ENCODE data around the gene REP15.

REP15 gene

DNA sequence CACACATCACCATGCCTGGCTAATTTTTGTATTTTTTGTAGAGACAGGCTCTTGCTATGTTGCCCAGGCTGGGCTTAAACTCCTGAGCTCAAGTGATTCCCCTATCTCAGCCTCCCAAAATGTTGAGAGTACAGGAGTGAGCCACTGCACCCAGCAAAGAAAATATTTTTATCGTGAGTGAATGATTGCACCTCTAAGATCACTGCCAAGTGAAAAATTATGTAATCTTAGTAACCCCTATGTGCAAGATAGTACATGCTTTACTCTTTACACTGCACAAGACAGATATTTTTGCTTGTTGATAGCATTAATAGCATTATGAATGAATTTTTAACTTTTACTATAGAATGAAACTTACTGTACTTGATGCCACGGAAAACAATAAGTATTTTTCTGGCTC is 11.0 kb downstream of the REP15 start:
- TF ChIP-seq, protein P1, sequence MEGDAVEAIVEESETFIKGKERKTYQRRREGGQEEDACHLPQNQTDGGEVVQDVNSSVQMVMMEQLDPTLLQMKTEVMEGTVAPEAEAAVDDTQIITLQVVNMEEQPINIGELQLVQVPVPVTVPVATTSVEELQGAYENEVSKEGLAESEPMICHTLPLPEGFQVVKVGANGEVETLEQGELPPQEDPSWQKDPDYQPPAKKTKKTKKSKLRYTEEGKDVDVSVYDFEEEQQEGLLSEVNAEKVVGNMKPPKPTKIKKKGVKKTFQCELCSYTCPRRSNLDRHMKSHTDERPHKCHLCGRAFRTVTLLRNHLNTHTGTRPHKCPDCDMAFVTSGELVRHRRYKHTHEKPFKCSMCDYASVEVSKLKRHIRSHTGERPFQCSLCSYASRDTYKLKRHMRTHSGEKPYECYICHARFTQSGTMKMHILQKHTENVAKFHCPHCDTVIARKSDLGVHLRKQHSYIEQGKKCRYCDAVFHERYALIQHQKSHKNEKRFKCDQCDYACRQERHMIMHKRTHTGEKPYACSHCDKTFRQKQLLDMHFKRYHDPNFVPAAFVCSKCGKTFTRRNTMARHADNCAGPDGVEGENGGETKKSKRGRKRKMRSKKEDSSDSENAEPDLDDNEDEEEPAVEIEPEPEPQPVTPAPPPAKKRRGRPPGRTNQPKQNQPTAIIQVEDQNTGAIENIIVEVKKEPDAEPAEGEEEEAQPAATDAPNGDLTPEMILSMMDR (conservative IDR thresholded peaks at IDR 0.05; ENCODE audit: low read depth, low read length) = no peak
- Histone ChIP-seq H3K27ac (no peak overlapping the region), H3K79me2 (ENCODE audit: insufficient read depth, low read depth) (peaks cover 16% of the 10 kb centered on the region), H2AFZ (ENCODE audit: low read depth) (no peak overlapping the region), H3K36me3 (ENCODE audit: insufficient read depth) (no peaks in the 10 kb centered on the region), H3K4me1 (ENCODE audit: low read depth, poor library complexity, severe bottlenecking) (peaks cover 20% of the 10 kb centered on the region), H3K27me3 (ENCODE audit: insufficient read depth, low read depth) (no peaks in the 10 kb centered on the region), H3K9ac (no peak overlapping the region), H3K4me2 (no peak overlapping the region), H3K4me3 (IDR thresholded peaks at IDR 0.05; ENCODE audit: insufficient read depth, low read depth, low read length) (no peak overlapping the region), H4K20me1 (ENCODE audit: insufficient read depth) (no peaks in the 10 kb centered on the region)

DNA sequence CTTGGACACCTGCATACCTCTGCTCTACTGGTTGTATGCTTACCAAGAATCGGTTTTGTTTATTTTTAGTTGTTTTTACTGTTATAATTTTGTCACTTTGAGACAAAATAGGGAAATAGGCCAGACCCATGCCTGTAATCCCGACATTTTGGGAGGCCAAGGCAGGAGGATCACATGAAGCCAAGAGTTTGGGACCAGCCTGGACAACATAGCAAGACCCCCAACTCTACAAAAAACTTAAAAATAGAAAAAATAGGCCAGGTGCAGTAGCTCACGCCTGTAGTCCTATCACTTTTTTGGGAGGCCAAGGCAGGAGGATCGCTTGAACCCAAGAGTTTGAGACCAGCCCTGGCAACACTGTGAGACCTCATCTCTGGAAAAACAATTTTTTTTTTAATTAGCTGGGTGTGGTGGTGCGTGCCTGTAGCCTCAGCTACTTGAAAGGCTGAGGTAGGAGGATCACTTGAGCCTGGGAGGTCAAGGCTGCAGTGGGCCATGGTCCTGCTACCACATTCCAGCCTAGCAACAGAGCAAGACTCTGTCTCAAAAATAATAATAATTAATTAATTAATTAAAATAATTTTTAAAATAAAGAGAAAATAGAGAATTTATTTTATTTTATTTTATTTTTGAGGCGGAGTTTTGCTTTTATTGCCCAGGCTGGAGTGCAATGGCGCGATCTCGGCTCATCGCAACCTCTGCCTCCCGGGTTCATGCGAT is 13.1 kb downstream of the REP15 start:
- Histone ChIP-seq H3K27me3 (ENCODE audit: insufficient read depth, low read depth) (no peaks in the 10 kb centered on the region), H3K4me1 (ENCODE audit: low read depth, poor library complexity, severe bottlenecking) (peaks cover 23% of the 10 kb centered on the region), H4K20me1 (ENCODE audit: insufficient read depth) (no peaks in the 10 kb centered on the region), H3K27ac (no peak overlapping the region), H3K79me2 (ENCODE audit: insufficient read depth, low read depth) (peaks cover 32% of the 10 kb centered on the region), H3K36me3 (ENCODE audit: insufficient read depth) (no peaks in the 10 kb centered on the region), H2AFZ (ENCODE audit: low read depth) (peak overlapping the region; percentile 90; the same call in 1 of the 2 replicates), H3K4me2 (no peak overlapping the region), H3K4me3 (IDR thresholded peaks at IDR 0.05; ENCODE audit: insufficient read depth, low read depth, low read length) (no peak overlapping the region), H3K9ac (no peak overlapping the region)
- TF ChIP-seq, protein P1 (conservative IDR thresholded peaks at IDR 0.05; ENCODE audit: low read depth, low read length) = no peak

DNA sequence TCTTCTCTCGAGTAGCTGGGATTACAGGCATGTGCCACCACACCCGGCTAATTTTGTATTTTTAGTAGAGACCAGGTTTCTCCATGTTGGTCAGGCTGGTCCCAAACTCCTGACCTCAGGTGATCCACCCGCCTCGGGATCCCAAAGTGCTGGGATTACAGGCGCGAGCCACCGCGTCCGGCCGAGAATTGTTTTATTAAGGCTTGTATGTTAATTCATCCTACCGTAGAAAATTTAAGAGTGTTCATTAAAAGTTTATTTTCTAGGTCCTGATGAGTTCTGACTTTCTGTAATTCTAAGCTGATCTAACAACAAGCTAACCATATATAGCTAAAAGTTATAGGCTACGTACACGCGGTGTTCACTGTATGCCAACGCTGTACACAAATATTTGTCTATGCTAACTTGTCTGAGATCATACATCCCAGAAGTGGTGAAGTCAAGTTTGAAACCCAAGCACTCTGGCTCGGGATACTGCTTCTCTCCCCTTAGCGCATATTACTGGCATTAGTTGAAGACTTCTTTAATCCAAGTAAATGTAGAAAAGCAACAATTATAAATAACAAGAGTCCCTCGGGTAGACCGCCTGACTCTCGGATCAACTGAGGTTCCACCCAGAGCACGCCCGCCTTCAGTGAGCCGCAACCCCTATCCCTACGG is 13.8 kb downstream of the REP15 start:
- H3K27ac ChIP-seq = peak overlapping the region; percentile 84; the same call in 1 of the 2 replicates

DNA sequence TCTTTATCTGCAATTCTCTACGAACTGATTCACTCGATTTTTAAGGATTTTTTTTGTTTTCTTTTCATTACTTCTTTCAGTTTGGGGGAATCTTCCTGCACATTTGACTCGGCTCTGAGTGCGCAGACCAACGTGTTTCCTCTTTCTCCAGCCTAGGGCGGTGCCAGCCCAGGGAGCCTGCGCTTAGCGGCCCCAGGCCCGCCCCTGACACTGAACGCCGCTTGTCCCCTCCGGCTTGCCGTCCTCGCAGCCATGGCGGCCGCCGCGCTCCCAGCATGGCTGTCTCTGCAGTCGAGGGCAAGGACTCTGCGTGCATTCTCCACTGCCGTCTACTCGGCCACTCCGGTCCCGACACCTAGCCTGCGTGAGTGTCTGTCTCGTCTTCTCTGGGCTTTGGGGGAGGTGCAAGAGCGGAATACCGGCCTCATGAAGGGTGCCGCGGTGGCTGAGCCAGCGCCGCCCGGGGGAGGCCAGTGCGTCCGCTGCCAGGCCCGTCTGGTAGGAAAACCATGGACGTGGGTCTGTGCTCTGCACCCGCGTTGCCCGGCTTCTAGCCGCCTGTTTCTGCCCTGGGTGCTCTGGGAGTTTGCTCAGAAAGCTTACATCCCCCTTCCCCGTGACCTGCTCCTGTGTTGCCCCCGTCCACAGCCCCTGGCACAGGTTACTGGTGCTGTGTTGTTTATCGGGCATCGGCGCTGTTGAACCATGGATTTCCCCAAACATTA is 14.5 kb downstream of the REP15 start, which contains the start of gene MRPS35:
MRPS35 (plus strand) TSS at position 241 of the 725 bp plus-strand sequence; CDS start at position 253, 12 bp downstream.
- H3K4me3 ChIP-seq (IDR thresholded peaks at IDR 0.05; ENCODE audit: insufficient read depth, low read depth, low read length) = peak within 1 kb of the TSS; percentile 47
- TF ChIP-seq, protein P1 (conservative IDR thresholded peaks at IDR 0.05; ENCODE audit: low read depth, low read length) = no peak
- H3K36me3 ChIP-seq (ENCODE audit: insufficient read depth) = no peaks in the 10 kb centered on the region
- H3K4me2 ChIP-seq = peak within 1 kb of the TSS; percentile 81
- peak within 1 kb of the TSS; percentile 83 for H3K9ac ChIP-seq
- H2AFZ ChIP-seq (ENCODE audit: low read depth) = peak within 1 kb of the TSS; percentile 90
- peaks cover 37% of the 10 kb centered on the region for H3K79me2 ChIP-seq (ENCODE audit: insufficient read depth, low read depth)
- no peaks in the 10 kb centered on the region for H4K20me1 ChIP-seq (ENCODE audit: insufficient read depth)
- H3K27me3 ChIP-seq (ENCODE audit: insufficient read depth, low read depth) = no peaks in the 10 kb centered on the region
- H3K4me1 ChIP-seq (ENCODE audit: low read depth, poor library complexity, severe bottlenecking) = peaks cover 20% of the 10 kb centered on the region
- H3K27ac ChIP-seq = peak within 1 kb of the TSS; percentile 84

More for the DNA sequence above, 13.8 kb downstream of the REP15 start:
- Histone ChIP-seq H3K27me3 (ENCODE audit: insufficient read depth, low read depth) (no peaks in the 10 kb centered on the region), H2AFZ (ENCODE audit: low read depth) (peak overlapping the region; percentile 90), H4K20me1 (ENCODE audit: insufficient read depth) (no peaks in the 10 kb centered on the region), H3K79me2 (ENCODE audit: insufficient read depth, low read depth) (peaks cover 32% of the 10 kb centered on the region), H3K4me2 (peak overlapping the region; percentile 81), H3K9ac (peak overlapping the region; percentile 83), H3K4me3 (IDR thresholded peaks at IDR 0.05; ENCODE audit: insufficient read depth, low read depth, low read length) (no peak overlapping the region), H3K36me3 (ENCODE audit: insufficient read depth) (no peaks in the 10 kb centered on the region), H3K4me1 (ENCODE audit: low read depth, poor library complexity, severe bottlenecking) (peaks cover 20% of the 10 kb centered on the region)
- TF ChIP-seq, protein P1 (conservative IDR thresholded peaks at IDR 0.05; ENCODE audit: low read depth, low read length) = no peak

All from KMS-11 (cell line).